Stimulated activated CD8-positive, alpha-beta memory T cell treated with anti-CD3 and anti-CD28 coated beads, Interleukin-12 subunit alpha, Interleukin-12 subunit beta, amount 100 ng/mL, for 1 hour (primary cell): Measurements from ENCODE around the gene SPEG.

Source experiments
- DNase-seq: peaks from one replicate; pipeline ENCODE4 v3.0.0-alpha.2; 2020; ENCODE audit warnings: low read depth

SPEG gene

DNA sequence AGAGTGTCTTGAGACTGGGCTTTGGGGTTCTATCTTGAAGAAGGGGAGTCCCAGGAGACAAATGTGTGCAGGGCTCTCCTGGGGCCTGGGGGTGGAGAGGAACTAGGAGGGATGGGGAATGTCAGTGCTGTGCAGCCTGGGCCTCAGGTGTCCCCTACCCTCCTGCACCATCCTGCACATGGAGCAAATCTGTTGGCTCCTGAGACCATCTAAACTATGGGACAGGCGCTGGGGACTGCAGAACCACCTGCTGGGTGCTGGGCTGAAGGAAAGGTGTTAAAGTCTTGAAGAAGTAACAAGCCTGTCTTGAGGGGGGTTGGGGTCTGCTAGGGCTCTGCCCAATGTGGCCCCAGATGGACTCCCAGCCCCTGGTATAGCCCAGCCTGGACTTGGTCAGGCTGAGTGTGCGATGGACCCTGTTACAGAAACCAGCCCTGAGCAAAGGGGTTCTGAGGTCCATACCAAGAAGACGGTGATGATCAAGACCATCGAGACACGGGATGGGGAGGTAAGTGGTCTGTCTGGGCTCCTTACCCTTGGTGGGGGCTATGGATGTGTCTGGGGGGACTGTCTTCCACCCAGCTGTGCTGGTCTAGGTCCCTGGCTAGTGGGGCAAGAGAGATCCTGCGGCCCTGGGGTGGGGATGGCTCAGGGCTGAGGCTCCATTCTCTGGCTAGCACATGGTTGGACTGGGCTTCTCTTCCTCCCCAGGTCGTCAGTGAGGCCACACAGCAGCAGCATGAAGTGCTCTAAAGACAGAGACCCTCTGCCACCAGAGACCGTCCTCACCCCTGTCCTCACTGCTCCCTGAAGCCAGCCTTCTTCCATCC is 9.2 kb upstream of the SPEG start:
- no peak for DNase-seq

DNA sequence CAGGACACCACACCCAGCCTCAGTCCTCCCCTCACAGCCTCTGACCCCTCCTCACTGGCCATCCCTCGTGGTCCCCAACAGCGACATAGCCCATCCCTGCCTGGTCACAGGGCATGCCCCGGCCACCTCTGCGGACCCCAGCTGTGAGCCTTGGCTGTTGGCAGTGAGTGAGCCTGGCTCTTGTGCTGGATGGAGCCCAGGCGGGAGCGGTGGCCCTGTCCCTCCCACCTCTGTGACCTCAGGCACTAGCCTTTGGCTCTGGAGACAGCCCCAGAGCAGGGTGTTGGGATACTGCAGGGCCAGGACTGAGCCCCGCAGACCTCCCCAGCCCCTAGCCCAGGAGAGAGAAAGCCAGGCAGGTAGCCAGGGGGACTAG is 8.6 kb upstream of the SPEG start:
- no peak for DNase-seq

- DNase-seq: no peak
These were observed 8.0 kb upstream of the SPEG start for GRCh38 chr2:219426534-219427136.

- DNase-seq: no peak
These were observed 6.2 kb upstream of the SPEG start for GRCh38 chr2:219428469-219428868.

- DNase-seq: no peak
These were observed 4.6 kb upstream of the SPEG start for GRCh38 chr2:219429958-219430606.

- no peak for DNase-seq
These were observed 3.7 kb upstream of the SPEG start for GRCh38 chr2:219430633-219431615.

DNA sequence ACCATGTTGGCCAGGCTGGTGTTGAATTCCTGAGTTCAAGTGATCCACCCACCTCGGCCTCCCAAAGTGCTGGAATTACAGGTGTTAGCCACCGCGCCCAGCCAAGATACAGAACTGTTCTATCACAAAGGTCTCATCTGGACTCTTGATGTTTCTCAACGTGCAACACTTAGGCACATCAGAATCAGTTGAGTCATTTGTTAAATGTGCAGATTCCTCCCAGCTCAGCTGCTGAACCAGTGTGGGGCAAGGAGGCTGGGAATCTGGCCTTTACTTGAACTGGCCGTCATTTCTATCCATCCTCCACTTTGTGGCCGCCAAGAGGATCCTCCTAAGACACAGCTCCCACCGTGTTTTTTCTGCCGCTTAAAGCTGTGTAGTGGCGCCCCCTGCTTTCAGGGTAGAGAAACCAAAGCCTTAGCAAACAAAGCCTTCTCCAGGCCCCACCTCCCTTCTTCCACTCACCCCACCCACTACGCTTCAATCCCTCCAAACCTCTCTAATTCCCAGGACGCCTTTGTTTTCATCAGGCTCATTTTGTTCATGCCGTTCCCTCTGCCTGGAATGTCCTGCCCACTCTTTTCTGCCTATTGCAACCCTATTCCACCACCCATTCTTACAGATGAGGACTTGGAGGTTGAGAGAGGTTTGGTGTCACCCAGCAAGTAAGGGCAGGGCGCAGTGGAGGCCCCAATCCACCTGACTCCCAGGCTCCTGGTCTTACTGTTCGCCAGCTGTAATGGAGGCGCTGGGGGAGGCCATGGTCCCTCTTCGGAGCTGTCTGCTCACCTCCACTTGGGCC is 776 bp upstream of the SPEG start:
- DNase-seq: no peak

DNA sequence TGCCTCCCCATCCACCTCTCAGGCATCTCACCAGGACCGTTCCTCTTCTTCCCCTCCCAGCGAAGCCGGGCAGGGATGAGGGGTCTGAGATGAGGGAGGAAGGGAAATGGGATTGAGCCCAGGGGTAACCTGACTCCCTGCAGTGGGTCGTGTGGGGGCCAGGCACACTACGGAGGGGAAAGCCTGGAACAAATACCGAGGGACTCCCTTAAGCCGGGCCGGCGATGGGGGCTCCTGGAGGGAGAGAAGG is 250 bp upstream of the SPEG start:
- DNase-seq: no peak

DNA sequence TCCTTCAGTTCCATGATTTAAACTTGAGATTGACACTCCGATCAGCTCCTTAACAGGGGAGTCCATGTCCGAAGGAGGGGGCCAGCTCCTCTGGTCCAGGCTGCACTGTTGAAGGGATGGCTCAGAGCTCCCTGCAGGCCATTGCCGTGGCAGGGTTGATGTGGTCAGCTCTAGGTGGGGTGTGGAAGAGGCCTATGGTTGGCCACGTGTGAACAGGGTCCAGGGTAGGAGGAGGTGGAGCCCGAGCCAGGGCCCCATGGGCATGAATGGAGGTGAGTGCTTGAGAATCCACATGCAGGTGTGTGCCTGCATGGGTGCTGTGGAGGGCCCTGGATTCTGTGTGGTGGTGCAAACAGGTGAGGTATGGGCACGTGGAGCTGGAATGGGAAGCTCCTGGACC is 1.1 kb downstream of the SPEG start:
- DNase-seq: no peak

GRCh38 chr2:219436491-219436890 is 1.8 kb downstream of the SPEG start:
- DNase-seq: no peak

- DNase-seq: no peak
These were observed 2.5 kb downstream of the SPEG start for GRCh38 chr2:219437141-219437540.

DNA sequence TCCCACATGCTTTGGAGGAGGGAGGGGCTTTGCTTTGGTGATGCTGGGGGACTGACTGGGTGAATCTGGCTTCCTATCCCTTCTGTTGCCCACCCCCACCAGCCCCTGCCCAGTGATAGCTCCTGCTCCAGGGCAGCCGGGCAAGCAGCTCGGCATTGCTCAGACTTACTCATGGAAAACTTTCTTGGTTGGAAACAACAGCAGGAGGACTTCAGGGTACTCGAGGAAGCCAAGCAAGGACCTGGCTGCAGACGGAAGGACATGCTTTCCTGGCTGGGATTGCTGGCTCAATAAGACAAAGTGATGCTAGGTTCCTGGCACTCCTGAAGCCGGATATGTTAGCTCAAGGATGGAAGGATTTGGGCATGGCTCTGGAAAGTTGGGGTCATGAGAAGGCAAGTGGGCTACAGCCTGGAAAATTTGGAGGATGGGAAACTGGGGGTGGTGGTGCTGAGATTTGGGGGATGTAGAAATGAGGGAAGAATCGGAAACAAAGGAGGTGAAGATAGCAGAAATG is 3.1 kb downstream of the SPEG start:
- no peak for DNase-seq

DNA sequence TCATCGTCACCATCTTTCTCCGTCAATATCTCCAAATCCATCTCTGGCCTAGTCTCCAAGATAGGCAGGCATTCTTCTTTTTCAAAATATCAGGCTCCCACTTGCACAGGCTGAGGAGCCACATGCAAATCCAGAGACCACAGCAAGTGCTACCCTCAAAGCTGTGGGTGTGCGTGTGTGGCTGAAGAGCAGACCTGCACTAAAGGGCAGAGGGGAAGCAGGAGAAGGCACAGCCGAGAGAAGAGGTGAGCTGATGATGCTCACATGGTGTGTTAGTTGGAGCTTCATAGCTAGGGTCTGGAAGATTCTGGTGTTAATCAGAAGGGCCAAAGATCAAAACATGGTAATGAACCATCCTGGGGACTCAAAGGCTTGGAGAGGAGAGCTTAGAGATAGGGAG is 3.8 kb downstream of the SPEG start:
- DNase-seq: no peak

- no peak for DNase-seq
These were observed 4.9 kb downstream of the SPEG start for GRCh38 chr2:219439506-219439905.

GRCh38 chr2:219440388-219441256 is 6.0 kb downstream of the SPEG start:
- no peak for DNase-seq

- peak; percentile 36 for DNase-seq
These were observed 7.0 kb downstream of the SPEG start for GRCh38 chr2:219441451-219442255.

GRCh38 chr2:219442256-219443015 is 7.8 kb downstream of the SPEG start:
- DNase-seq: no peak

- no peak for DNase-seq
These were observed 8.5 kb downstream of the SPEG start for GRCh38 chr2:219443016-219443696.
